ENCODE data around the gene GPT2. TPM values are rescaled to one million over a fixed set of nuclear protein-coding genes. Genes with fewer than 3 reads are reported as not detected.

The GPT2 gene
- total RNA-seq, 1 experiment from 2014 or later, result 19.4 TPM

- intact Hi-C loops (cut with micrococcal nuclease), result loop anchor here (2.0 kb wide), 1 partner anchor 30 kb away; no protein-coding TSS in a partner anchor
- no peak overlapping the region for H2AFZ ChIP-seq (ENCODE audit: low read length)
- no peak overlapping the region for H3K4me2 ChIP-seq (ENCODE audit: low read length)
- H3F3A ChIP-seq (ENCODE audit: low read length, unreplicated experiment), result no peaks in the 10 kb centered on the region
- peaks cover 34% of the 10 kb centered on the region for H3K4me1 ChIP-seq (ENCODE audit: insufficient read depth, low read length)
- H3K9me3 ChIP-seq (ENCODE audit: low read length), result no peaks in the 10 kb centered on the region
- H4K20me1 ChIP-seq (ENCODE audit: low read length), result peaks cover 9% of the 10 kb centered on the region; the same call in 1 of the 2 replicates
- no peak overlapping the region for H3K9ac ChIP-seq (ENCODE audit: low read length)
- peaks cover 5% of the 10 kb centered on the region; the same call in 1 of the 2 replicates for H3K36me3 ChIP-seq (ENCODE audit: low read depth, low read length)
- no TSS peak for BruUV-seq (replicated peaks)
- TF ChIP-seq CTCF (conservative IDR thresholded peaks at IDR 0.05; ENCODE audit: low read depth, low read length) (no peak), EZH2phosphoT487 (IDR thresholded peaks at IDR 0.05; ENCODE audit: borderline replicate concordance, low read length) (no peak), EZH2 (IDR thresholded peaks at IDR 0.05; ENCODE audit: low read length, unreplicated experiment) (no peak)
- no peak overlapping the region for H3K4me3 ChIP-seq (ENCODE audit: low read length)
- ChIA-PET POLR2A (ENCODE audit: unreplicated experiment) (no interaction called here), CTCF (no interaction called here)
- H3K9me2 ChIP-seq (replicated peaks; ENCODE audit: low read length), result no peaks in the 10 kb centered on the region
- DNase-seq, result no peak
- no peaks in the 10 kb centered on the region for H3K27me3 ChIP-seq (ENCODE audit: low read length)
- no peak for ATAC-seq
- H3K79me2 ChIP-seq (ENCODE audit: low read length), result peaks cover 42% of the 10 kb centered on the region
- no peak overlapping the region for H3K27ac ChIP-seq (ENCODE audit: low read length)
Measured at GRCh38 chr16:46975165-46975564, 91.0 kb downstream of the GPT2 start.

DNA sequence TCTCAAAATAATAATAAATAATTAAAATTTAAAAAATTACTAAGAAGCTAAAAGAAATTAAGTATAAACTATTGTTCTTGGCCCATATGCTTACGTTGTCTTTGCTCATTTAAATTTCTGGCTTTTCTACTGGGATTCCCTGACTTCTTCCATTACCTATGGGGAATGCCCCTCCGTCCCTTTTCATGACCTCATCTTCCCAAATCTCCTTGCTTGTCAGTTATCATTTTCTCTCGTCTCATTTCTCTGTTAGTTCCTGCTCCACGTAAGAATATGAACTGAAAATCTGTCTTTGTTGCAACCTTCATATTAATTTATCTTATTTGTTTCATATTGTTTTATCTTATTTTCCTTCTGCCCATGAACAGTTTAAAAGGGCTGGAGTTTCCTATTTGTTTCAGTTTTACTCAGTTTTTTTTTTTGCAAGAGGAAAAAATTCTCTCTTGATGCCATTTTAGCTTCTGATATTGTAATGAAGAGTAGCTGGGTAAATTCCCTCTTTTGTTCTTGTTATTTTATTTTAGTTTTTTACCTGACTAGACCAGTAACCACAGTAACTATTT lies 91.8 kb downstream of the GPT2 start:
- Histone ChIP-seq H3K9ac (ENCODE audit: low read length) (no peak overlapping the region), H2AFZ (ENCODE audit: low read length) (peak overlapping the region; percentile 84; the same call in 1 of the 2 replicates), H4K20me1 (ENCODE audit: low read length) (peaks cover 8% of the 10 kb centered on the region; the same call in 1 of the 2 replicates), H3K4me1 (ENCODE audit: insufficient read depth, low read length) (peaks cover 34% of the 10 kb centered on the region), H3K9me2 (replicated peaks; ENCODE audit: low read length) (no peaks in the 10 kb centered on the region), H3K4me2 (ENCODE audit: low read length) (peak overlapping the region; percentile 58), H3K9me3 (ENCODE audit: low read length) (no peaks in the 10 kb centered on the region), H3K27ac (ENCODE audit: low read length) (peak overlapping the region; percentile 33), H3K27me3 (ENCODE audit: low read length) (no peaks in the 10 kb centered on the region), H3K79me2 (ENCODE audit: low read length) (peaks cover 36% of the 10 kb centered on the region), H3K4me3 (ENCODE audit: low read length) (no peak overlapping the region), H3K36me3 (ENCODE audit: low read depth, low read length) (peaks cover 4% of the 10 kb centered on the region; the same call in 1 of the 2 replicates), H3F3A (ENCODE audit: low read length, unreplicated experiment) (no peaks in the 10 kb centered on the region)
- ATAC-seq (no peak), DNase-seq (no peak)
- TF ChIP-seq CTCF (conservative IDR thresholded peaks at IDR 0.05; ENCODE audit: low read depth, low read length) (no peak), EZH2 (IDR thresholded peaks at IDR 0.05; ENCODE audit: low read length, unreplicated experiment) (no peak), EZH2phosphoT487 (IDR thresholded peaks at IDR 0.05; ENCODE audit: borderline replicate concordance, low read length) (no peak)
- ChIA-PET CTCF (no interaction called here), POLR2A (ENCODE audit: unreplicated experiment) (no interaction called here)
- BruUV-seq (replicated peaks), result no TSS peak
- intact Hi-C loops (cut with micrococcal nuclease), result loop anchor here (2.0 kb wide), 1 partner anchor 29 kb away; no protein-coding TSS in a partner anchor

GRCh38 chr16:46976550-46976949 lies 92.4 kb downstream of the GPT2 start:
- H3K79me2 ChIP-seq (ENCODE audit: low read length), result peaks cover 30% of the 10 kb centered on the region
- H3K27me3 ChIP-seq (ENCODE audit: low read length), result no peaks in the 10 kb centered on the region
- no peaks in the 10 kb centered on the region for H3K9me2 ChIP-seq (replicated peaks; ENCODE audit: low read length)
- H3F3A ChIP-seq (ENCODE audit: low read length, unreplicated experiment), result no peaks in the 10 kb centered on the region
- TF ChIP-seq CTCF (conservative IDR thresholded peaks at IDR 0.05; ENCODE audit: low read depth, low read length), result no peak
- TF ChIP-seq EZH2phosphoT487 (IDR thresholded peaks at IDR 0.05; ENCODE audit: borderline replicate concordance, low read length), result no peak
- no peak for TF ChIP-seq EZH2 (IDR thresholded peaks at IDR 0.05; ENCODE audit: low read length, unreplicated experiment)
- H3K27ac ChIP-seq (ENCODE audit: low read length), result peak overlapping the region; percentile 33
- intact Hi-C loops (cut with micrococcal nuclease), result no loop called here
- H3K4me1 ChIP-seq (ENCODE audit: insufficient read depth, low read length), result peaks cover 29% of the 10 kb centered on the region
- no peaks in the 10 kb centered on the region for H3K36me3 ChIP-seq (ENCODE audit: low read depth, low read length)
- H3K9me3 ChIP-seq (ENCODE audit: low read length), result no peaks in the 10 kb centered on the region
- POLR2A ChIA-PET (ENCODE audit: unreplicated experiment), result no interaction called here
- peaks cover 8% of the 10 kb centered on the region; the same call in 1 of the 2 replicates for H4K20me1 ChIP-seq (ENCODE audit: low read length)
- peak overlapping the region; percentile 84 for H2AFZ ChIP-seq (ENCODE audit: low read length)
- DNase-seq (peak; percentile 57), ATAC-seq (peak; percentile 21)
- H3K4me3 ChIP-seq (ENCODE audit: low read length), result no peak overlapping the region
- H3K9ac ChIP-seq (ENCODE audit: low read length), result peak overlapping the region; percentile 15; the same call in 1 of the 2 replicates
- peak overlapping the region; percentile 58 for H3K4me2 ChIP-seq (ENCODE audit: low read length)
- CTCF ChIA-PET, result no interaction called here
- no TSS peak for BruUV-seq (replicated peaks)

Data from PC-3 (cell line).